Thyroid gland (tissue), 4 donors: ENCODE measurements around the gene C20orf202.

ENCODE experiments used
- CTCF ChIP-seq, 6 experiments: fragments of 200-600 bp in 3 of 6; fragments of 450-650 bp in 3 of 6; sonication (generic) in 3 of 6; IDR thresholded peaks; one replicate each; pipeline ENCODE4 v1.5.1; 2016 to 2019; ENCODE audit warnings: antibody characterized with exemption in 6 of 6, mild to moderate bottlenecking in 2 of 6, inconsistent platforms in 1 of 6, moderate library complexity in 1 of 6
- POLR2A ChIP-seq, 2 donors: fragments of 450-650 bp; IDR thresholded peaks; one replicate each; pipeline ENCODE4 v1.6.1; 2017; ENCODE audit warnings: antibody characterized with exemption in 2 of 2, mild to moderate bottlenecking in 2 of 2, moderate library complexity in 1 of 2

- TF ChIP-seq CTCF (IDR thresholded peaks at IDR 0.05) (no peak), POLR2A (IDR thresholded peaks at IDR 0.05) (no peak)
Measured at GRCh38 chr20:1173698-1174097, 29.6 kb upstream of the C20orf202 start.
